NCI-H146 treated with DMSO at 0.1 percent for 48 hours (cell line): ENCODE data around the gene ACTG1.
A peak's percentile ranks its signal among the peaks of the same experiment; 100 is the strongest.

Experiments used
- DNase-seq: peaks from one replicate; lab custom pipeline; 2025; ENCODE audit not compliant: unreplicated experiment; lab: John Stamatoyannopoulos, UW

The ACTG1 gene

GRCh38 chr17:81545160-81545949, 32.8 kb upstream of the ACTG1 start:
- no peak for DNase-seq

- no peak for DNase-seq
Measured at GRCh38 chr17:81544281-81544974, 31.8 kb upstream of the ACTG1 start.

GRCh38 chr17:81543756-81544155, 31.2 kb upstream of the ACTG1 start:
- DNase-seq = no peak

- no peak for DNase-seq
Measured at GRCh38 chr17:81543339-81543675, 30.7 kb upstream of the ACTG1 start.

- DNase-seq = no peak
Measured at GRCh38 chr17:81542431-81543338, 30.1 kb upstream of the ACTG1 start.

- no peak for DNase-seq
Measured at GRCh38 chr17:81541123-81541522, 28.5 kb upstream of the ACTG1 start.

GRCh38 chr17:81540676-81541027, 28.1 kb upstream of the ACTG1 start:
- no peak for DNase-seq

- DNase-seq = no peak
Measured at GRCh38 chr17:81539961-81540675, 27.5 kb upstream of the ACTG1 start.

- DNase-seq = no peak
Measured at GRCh38 chr17:81539571-81539900, 26.9 kb upstream of the ACTG1 start.

GRCh38 chr17:81538651-81539570, 26.3 kb upstream of the ACTG1 start:
- no peak for DNase-seq

GRCh38 chr17:81537856-81538555, 25.4 kb upstream of the ACTG1 start:
- DNase-seq = peak; percentile 35

- DNase-seq = no peak
Measured at GRCh38 chr17:81537343-81537855, 24.8 kb upstream of the ACTG1 start.

- no peak for DNase-seq
Measured at GRCh38 chr17:81536299-81537290, 24.0 kb upstream of the ACTG1 start.

GRCh38 chr17:81535480-81536298, 23.1 kb upstream of the ACTG1 start:
- no peak for DNase-seq

- DNase-seq = no peak
Measured at GRCh38 chr17:81535007-81535328, 22.4 kb upstream of the ACTG1 start.

- no peak for DNase-seq
Measured at GRCh38 chr17:81534157-81535006, 21.8 kb upstream of the ACTG1 start.
